GM19372 (cell line): ENCODE results near the gene NADK2.
"Not testable (repeated sequence)": the region's sequence is repeated elsewhere in the genome, so short reads cannot be mapped to it uniquely, and the experiment has no call there.

Experiments
- ATAC-seq: cut with Tn5 transposase; IDR thresholded peaks from one replicate; pipeline ENCODE4 v1.9.1; 2021; ENCODE audit warnings: mild to moderate bottlenecking, low read depth, moderate library complexity; ENCODE audit not compliant: unreplicated experiment

NADK2 gene

GRCh38 chr5:36241631-36242533, at the start of gene NADK2:
TSS of gene NADK2 (minus strand) at chr5:36241925. CDS start at chr5:36241798, 127 bp downstream.
- ATAC-seq = peak; percentile 81

- ATAC-seq = no peak
These were observed 44.3 kb upstream of the NADK2 start for GRCh38 chr5:36285837-36286615.

GRCh38 chr5:36283775-36284174, 42.0 kb upstream of the NADK2 start:
- not testable (repeated sequence) for ATAC-seq

- no peak for ATAC-seq
These were observed 39.9 kb upstream of the NADK2 start for GRCh38 chr5:36281626-36282025.

GRCh38 chr5:36279054-36279698, 37.5 kb upstream of the NADK2 start:
- no peak for ATAC-seq

- no peak for ATAC-seq
These were observed 35.9 kb upstream of the NADK2 start for GRCh38 chr5:36277521-36278176.

GRCh38 chr5:36276864-36277263, 35.1 kb upstream of the NADK2 start:
- ATAC-seq = no peak

GRCh38 chr5:36273809-36274526, 32.2 kb upstream of the NADK2 start:
- ATAC-seq = no peak

GRCh38 chr5:36272136-36272690, 30.5 kb upstream of the NADK2 start:
- no peak for ATAC-seq

GRCh38 chr5:36270876-36271575, 29.3 kb upstream of the NADK2 start:
- ATAC-seq = no peak

GRCh38 chr5:36270175-36270574, 28.4 kb upstream of the NADK2 start:
- no peak for ATAC-seq

GRCh38 chr5:36269478-36269877, 27.8 kb upstream of the NADK2 start:
- no peak for ATAC-seq

- ATAC-seq = no peak
These were observed 26.2 kb upstream of the NADK2 start for GRCh38 chr5:36267905-36268304.

- ATAC-seq = no peak
These were observed 22.6 kb upstream of the NADK2 start for GRCh38 chr5:36264202-36264760.

- no peak for ATAC-seq
These were observed 19.5 kb upstream of the NADK2 start for GRCh38 chr5:36261186-36261585.

- no peak for ATAC-seq
These were observed 11.8 kb upstream of the NADK2 start for GRCh38 chr5:36253575-36253974.

GRCh38 chr5:36252722-36253365, 11.1 kb upstream of the NADK2 start:
- no peak for ATAC-seq

- no peak for ATAC-seq
These were observed 9.5 kb upstream of the NADK2 start for GRCh38 chr5:36251218-36251617.
